HEK293 (cell line): ENCODE measurements around the gene SCAND1.
"Not testable (repeated sequence)": the region's sequence is repeated elsewhere in the genome, so short reads cannot be mapped to it uniquely, and the experiment has no call there.

Source experiments
- CTCF ChIA-PET: fragments of 350-600 bp; formaldehyde crosslinking; extraction: SDS; loops from one replicate; lab custom pipeline; 2021; ENCODE audit warnings: antibody characterized with exemption; lab: Yijun Ruan, JAX
- POLR2A ChIA-PET: fragments of 300-600 bp; formaldehyde crosslinking; extraction: SDS; loops from one replicate; lab custom pipeline; 2020; ENCODE audit warnings: antibody characterized with exemption, inconsistent platforms; lab: Yijun Ruan, JAX
- H3K27ac ChIP-seq: fragments of 200-500 bp; sonication (Bioruptor generic); 2 replicates; pipeline ENCODE4 v1.5.1; 2014; ENCODE audit warnings: low read depth, low read length, control low read depth, inconsistent platforms; ENCODE audit errors: extremely low read depth
- H3K36me3 ChIP-seq, 2 experiments: fragments of 200-500 bp in 1 of 2; sonication (Bioruptor generic) in 1 of 2; 1 replicate in 1 of 2; 2 replicates in 1 of 2; pipeline ENCODE4 v1.5.1; 2014 to 2017; ENCODE audit warnings: inconsistent platforms in 2 of 2, low read length in 2 of 2; ENCODE audit not compliant: control insufficient read depth in 2 of 2, insufficient read depth in 1 of 2
- H3K4me1 ChIP-seq: fragments of 200-500 bp; sonication (Bioruptor generic); 2 replicates; pipeline ENCODE4 v1.5.1; 2014; ENCODE audit warnings: mild to moderate bottlenecking, low read length, inconsistent platforms; ENCODE audit not compliant: control insufficient read depth, insufficient read depth
- H3K4me3 ChIP-seq: 2 replicates; pipeline ENCODE4 v1.5.1; 2011; ENCODE audit warnings: low read depth, mild to moderate bottlenecking, control low read depth, low read length, moderate library complexity
- H3K9me3 ChIP-seq: fragments of 200-500 bp; sonication (Bioruptor generic); 2 replicates; pipeline ENCODE4 v1.5.1; 2014; ENCODE audit warnings: low read depth, low read length, inconsistent platforms; ENCODE audit not compliant: control insufficient read depth, insufficient read depth
- EGR2 ChIP-seq: fragments of 450-650 bp; formaldehyde crosslinking; IDR thresholded peaks from 2 replicates; pipeline ENCODE4 v1.5.1; 2016; ENCODE audit warnings: low read depth, missing biosample characterization, missing genetic modification characterization
- KLF8 ChIP-seq: fragments of 450-650 bp; formaldehyde crosslinking; IDR thresholded peaks from 2 replicates; pipeline ENCODE4 v1.5.1; 2016; ENCODE audit warnings: missing biosample characterization, missing genetic modification characterization
- MEIS1 ChIP-seq: sonication (generic); formaldehyde crosslinking; IDR thresholded peaks from 2 replicates; pipeline ENCODE4 v1.8.1; 2022; ENCODE audit warnings: missing genetic modification reagents, mild to moderate bottlenecking, borderline replicate concordance
- REPIN1 ChIP-seq: fragments of 450-650 bp; formaldehyde crosslinking; IDR thresholded peaks from 2 replicates; pipeline ENCODE4 v1.5.1; 2017; ENCODE audit warnings: missing biosample characterization, missing genetic modification characterization, low read depth
- ZFHX2 ChIP-seq: fragments of 450-650 bp; formaldehyde crosslinking; conservative IDR thresholded peaks from 2 replicates; pipeline ENCODE4 v1.5.1; 2016; ENCODE audit warnings: missing biosample characterization, missing genetic modification characterization
- ZNF10 ChIP-seq: fragments of 450-650 bp; formaldehyde crosslinking; IDR thresholded peaks from 2 replicates; pipeline ENCODE4 v1.5.1; 2017; ENCODE audit warnings: missing biosample characterization, missing genetic modification characterization
- ZNF2 ChIP-seq: fragments of 450-650 bp; formaldehyde crosslinking; IDR thresholded peaks from 2 replicates; pipeline ENCODE4 v1.5.1; 2016; ENCODE audit warnings: missing biosample characterization, missing genetic modification characterization
- ZNF211 ChIP-seq: fragments of 450-650 bp; formaldehyde crosslinking; IDR thresholded peaks from 2 replicates; pipeline ENCODE4 v1.5.1; 2016; ENCODE audit warnings: low read depth, missing biosample characterization, missing genetic modification characterization
- ZNF621 ChIP-seq: fragments of 450-650 bp; formaldehyde crosslinking; IDR thresholded peaks from 2 replicates; pipeline ENCODE4 v1.5.1; 2017; ENCODE audit warnings: missing biosample characterization, missing genetic modification characterization
- ZNF664 ChIP-seq: fragments of 450-650 bp; formaldehyde crosslinking; IDR thresholded peaks from 2 replicates; pipeline ENCODE4 v1.5.1; 2016; ENCODE audit warnings: missing biosample characterization, missing genetic modification characterization
- ZNF837 ChIP-seq: fragments of 450-650 bp; formaldehyde crosslinking; IDR thresholded peaks from 2 replicates; pipeline ENCODE4 v1.5.1; 2016; ENCODE audit warnings: missing biosample characterization, missing genetic modification characterization
- ZSCAN16 ChIP-seq: fragments of 450-650 bp; formaldehyde crosslinking; IDR thresholded peaks from 2 replicates; pipeline ENCODE4 v1.5.1; 2016; ENCODE audit warnings: missing biosample characterization, missing genetic modification characterization
- TF ChIP-seq, protein P1 (sequence below): sonication (generic); formaldehyde crosslinking; IDR thresholded peaks from 2 replicates; pipeline ENCODE4 v1.8.1; 2022; ENCODE audit warnings: mild to moderate bottlenecking, moderate library complexity, missing genetic modification reagents
- TF ChIP-seq, protein P2 (sequence below): fragments of 450-650 bp; formaldehyde crosslinking; optimal IDR thresholded peaks from 2 replicates; pipeline ENCODE3; 2016; ENCODE audit warnings: missing biosample characterization, mild to moderate bottlenecking, missing genetic modification characterization
- TF ChIP-seq, protein P3 (sequence below): fragments of 450-650 bp; IDR thresholded peaks from 2 replicates; pipeline ENCODE4 v1.5.1; 2018; ENCODE audit warnings: missing biosample characterization, mild to moderate bottlenecking, missing genetic modification characterization
- TF ChIP-seq, protein P4 (sequence below): fragments of 450-650 bp; formaldehyde crosslinking; IDR thresholded peaks from 2 replicates; pipeline ENCODE4 v1.5.1; 2016; ENCODE audit warnings: missing biosample characterization, missing genetic modification characterization
- TF ChIP-seq, protein P5 (sequence below): fragments of 450-650 bp; formaldehyde crosslinking; IDR thresholded peaks from 2 replicates; pipeline ENCODE4 v1.5.1; 2016; ENCODE audit warnings: missing biosample characterization, missing genetic modification characterization, low read depth

The SCAND1 gene

DNA sequence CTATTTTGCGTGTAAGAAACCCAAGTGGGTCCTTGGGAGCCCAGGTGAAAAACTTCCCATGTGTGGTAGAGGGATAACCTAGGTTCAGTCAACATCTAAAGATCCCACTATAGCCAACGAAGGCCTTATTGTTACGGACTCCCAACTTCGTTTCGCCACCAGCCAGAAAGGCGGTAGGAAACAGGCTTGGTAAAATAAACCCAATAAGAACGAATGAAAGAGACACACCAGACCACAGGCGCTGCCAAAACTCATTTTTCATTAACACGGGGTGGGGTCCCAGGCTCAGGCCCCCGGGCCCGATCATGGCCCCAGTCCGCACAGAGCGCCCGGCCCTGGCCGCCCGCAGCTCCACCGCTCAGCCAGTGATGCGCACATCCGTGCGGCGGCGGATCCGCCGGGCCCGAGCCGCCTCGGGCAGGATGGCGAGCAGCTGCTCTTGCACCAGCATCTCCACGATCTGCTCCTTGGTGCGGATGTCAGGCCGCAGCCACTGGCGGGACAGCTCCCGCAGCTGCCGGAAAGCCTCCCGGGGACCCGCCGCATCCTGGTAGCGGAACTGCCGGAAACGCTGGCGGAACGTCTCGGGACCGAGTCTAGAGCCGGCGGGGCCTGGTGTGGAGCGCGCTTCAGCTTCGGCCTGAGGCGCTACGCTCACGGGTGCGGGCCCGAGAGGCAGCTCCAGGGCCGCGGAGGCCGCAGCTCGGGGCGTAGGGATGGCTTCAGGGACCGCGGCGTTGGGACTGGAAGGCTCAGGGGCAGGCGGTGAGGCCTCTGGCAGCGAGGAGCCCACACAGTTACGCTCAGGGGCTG is 709 bp downstream of the SCAND1 start (continued):
- TF ChIP-seq, protein P1, sequence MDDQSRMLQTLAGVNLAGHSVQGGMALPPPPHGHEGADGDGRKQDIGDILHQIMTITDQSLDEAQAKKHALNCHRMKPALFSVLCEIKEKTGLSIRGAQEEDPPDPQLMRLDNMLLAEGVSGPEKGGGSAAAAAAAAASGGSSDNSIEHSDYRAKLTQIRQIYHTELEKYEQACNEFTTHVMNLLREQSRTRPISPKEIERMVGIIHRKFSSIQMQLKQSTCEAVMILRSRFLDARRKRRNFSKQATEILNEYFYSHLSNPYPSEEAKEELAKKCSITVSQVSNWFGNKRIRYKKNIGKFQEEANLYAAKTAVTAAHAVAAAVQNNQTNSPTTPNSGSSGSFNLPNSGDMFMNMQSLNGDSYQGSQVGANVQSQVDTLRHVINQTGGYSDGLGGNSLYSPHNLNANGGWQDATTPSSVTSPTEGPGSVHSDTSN (CRISPR knock-in tag) = no peak; the same call in 1 of the 2 replicates
- no peak for TF ChIP-seq ZNF10 (tag by site-specific recombination)
- no peak for TF ChIP-seq KLF8 (tag by site-specific recombination)
- TF ChIP-seq MEIS1 (CRISPR knock-in tag) = peak; percentile 16; the same call in 1 of the 2 replicates
- TF ChIP-seq ZNF837 (tag by site-specific recombination) = 0 out of 2 replicates have a peak, but pooled peaks have one; percentile 55
- TF ChIP-seq ZNF211 = no peak
- no peak for TF ChIP-seq REPIN1 (tag by site-specific recombination)
- TF ChIP-seq, protein P2, sequence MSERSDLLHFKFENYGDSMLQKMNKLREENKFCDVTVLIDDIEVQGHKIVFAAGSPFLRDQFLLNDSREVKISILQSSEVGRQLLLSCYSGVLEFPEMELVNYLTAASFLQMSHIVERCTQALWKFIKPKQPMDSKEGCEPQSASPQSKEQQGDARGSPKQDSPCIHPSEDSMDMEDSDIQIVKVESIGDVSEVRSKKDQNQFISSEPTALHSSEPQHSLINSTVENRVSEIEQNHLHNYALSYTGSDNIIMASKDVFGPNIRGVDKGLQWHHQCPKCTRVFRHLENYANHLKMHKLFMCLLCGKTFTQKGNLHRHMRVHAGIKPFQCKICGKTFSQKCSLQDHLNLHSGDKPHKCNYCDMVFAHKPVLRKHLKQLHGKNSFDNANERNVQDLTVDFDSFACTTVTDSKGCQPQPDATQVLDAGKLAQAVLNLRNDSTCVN (tag by site-specific recombination) = peak; percentile 97
- TF ChIP-seq ZNF2 (tag by site-specific recombination) = peak; percentile 37; the same call in 1 of the 2 replicates
- TF ChIP-seq, protein P3, sequence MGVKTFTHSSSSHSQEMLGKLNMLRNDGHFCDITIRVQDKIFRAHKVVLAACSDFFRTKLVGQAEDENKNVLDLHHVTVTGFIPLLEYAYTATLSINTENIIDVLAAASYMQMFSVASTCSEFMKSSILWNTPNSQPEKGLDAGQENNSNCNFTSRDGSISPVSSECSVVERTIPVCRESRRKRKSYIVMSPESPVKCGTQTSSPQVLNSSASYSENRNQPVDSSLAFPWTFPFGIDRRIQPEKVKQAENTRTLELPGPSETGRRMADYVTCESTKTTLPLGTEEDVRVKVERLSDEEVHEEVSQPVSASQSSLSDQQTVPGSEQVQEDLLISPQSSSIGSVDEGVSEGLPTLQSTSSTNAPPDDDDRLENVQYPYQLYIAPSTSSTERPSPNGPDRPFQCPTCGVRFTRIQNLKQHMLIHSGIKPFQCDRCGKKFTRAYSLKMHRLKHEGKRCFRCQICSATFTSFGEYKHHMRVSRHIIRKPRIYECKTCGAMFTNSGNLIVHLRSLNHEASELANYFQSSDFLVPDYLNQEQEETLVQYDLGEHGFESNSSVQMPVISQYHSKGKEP (tag by site-specific recombination) = no peak

DNA sequence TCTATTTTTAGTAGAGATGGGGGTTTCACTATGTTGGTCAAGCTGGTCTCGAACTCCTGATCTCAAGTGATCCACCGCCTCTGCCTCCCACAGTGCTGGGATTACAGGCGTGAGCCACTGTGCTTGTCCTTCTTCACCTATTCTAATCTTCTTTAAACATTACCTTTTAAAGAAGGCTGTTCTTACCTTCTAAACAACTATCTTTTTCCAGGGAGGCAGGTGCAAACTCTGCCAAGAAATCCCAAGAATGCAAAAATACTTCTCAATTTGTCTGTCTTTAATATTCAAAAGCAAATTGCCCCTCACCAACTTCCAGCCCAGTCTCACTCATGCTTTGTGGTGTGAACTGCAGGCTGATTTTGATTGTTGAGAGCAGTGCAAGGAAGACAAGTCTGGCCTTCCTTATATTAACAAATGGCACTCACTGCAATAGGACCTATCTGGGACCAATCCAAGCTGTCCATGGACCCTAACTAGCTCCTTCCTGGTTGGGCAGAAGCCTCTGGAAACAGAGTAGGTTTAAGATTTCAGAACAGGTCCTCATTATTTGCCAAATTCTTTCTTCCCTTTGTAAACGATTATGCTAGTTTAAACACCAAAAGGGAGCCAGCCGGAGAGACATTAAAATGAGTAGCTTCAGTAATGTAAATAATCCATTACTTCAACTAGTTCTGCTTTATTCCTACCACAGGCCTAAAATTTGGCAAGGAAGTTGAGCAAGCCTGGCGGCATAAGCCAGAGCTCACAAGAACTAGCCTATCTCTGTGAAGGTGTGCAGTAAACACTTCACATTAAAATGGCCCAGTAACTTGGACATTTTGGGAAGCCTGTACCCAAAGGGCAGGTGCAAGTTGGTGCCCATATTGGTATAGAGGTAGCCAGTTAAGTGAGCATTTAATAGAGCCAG is 1.6 kb downstream of the SCAND1 start:
- CTCF ChIA-PET = interaction anchor here (0.8 to 3.9 kb wide), 6 partner anchors 9 to 336 kb away, joined by 3 to 46 read pairs (median 6); no protein-coding TSS in a partner anchor
- TF ChIP-seq ZSCAN16 (tag by site-specific recombination) (0 out of 2 replicates have a peak, but pooled peaks have one; percentile 29), ZNF664 (tag by site-specific recombination) (peak; percentile 91), ZFHX2 (0 out of 2 replicates have a peak, but pooled peaks have one; percentile 16), EGR2 (tag by site-specific recombination) (0 out of 2 replicates have a peak, but pooled peaks have one; percentile 29), ZNF621 (tag by site-specific recombination) (no peak)
- TF ChIP-seq, protein P4, sequence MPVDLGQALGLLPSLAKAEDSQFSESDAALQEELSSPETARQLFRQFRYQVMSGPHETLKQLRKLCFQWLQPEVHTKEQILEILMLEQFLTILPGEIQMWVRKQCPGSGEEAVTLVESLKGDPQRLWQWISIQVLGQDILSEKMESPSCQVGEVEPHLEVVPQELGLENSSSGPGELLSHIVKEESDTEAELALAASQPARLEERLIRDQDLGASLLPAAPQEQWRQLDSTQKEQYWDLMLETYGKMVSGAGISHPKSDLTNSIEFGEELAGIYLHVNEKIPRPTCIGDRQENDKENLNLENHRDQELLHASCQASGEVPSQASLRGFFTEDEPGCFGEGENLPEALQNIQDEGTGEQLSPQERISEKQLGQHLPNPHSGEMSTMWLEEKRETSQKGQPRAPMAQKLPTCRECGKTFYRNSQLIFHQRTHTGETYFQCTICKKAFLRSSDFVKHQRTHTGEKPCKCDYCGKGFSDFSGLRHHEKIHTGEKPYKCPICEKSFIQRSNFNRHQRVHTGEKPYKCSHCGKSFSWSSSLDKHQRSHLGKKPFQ (tag by site-specific recombination) = peak; percentile 73; the same call in 1 of the 2 replicates
- TF ChIP-seq, protein P5, sequence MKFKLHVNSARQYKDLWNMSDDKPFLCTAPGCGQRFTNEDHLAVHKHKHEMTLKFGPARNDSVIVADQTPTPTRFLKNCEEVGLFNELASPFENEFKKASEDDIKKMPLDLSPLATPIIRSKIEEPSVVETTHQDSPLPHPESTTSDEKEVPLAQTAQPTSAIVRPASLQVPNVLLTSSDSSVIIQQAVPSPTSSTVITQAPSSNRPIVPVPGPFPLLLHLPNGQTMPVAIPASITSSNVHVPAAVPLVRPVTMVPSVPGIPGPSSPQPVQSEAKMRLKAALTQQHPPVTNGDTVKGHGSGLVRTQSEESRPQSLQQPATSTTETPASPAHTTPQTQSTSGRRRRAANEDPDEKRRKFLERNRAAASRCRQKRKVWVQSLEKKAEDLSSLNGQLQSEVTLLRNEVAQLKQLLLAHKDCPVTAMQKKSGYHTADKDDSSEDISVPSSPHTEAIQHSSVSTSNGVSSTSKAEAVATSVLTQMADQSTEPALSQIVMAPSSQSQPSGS (tag by site-specific recombination) = no peak
- Histone ChIP-seq H3K4me1 (no peaks in the 10 kb centered on the region), H3K4me3 (peak overlapping the region; percentile 77), H3K9me3 (no peaks in the 10 kb centered on the region), H3K36me3 (peaks cover 0 to 27% of the 10 kb centered on the region in 2 experiments; a peak in 2 of 3 replicates), H3K27ac (peak overlapping the region; percentile 89)
- POLR2A ChIA-PET = interaction anchor here (0.8 to 3.0 kb wide), 3 partner anchors 10 to 498 kb away, joined by 3 to 47 read pairs (median 10); partner anchors contain the start of gene RBM39

DNA sequence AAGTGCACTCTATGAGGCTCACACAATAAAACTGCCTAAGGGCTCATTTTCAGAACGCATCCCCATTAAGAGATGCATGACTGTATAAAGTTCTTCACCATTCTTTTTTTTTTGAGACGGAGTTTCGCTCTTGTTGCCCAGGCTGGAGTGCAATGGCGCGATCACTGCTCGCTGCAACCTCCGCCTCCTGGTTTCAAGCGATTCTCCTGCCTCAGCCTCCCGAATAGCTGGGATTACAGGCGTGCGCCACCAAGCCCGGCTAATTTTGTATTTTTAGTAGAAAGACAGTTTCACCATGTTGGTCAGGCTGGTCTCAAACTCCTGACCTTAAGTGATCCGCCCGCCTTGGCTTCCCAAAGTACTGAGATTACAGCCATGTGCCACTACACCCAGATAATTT is 2.2 kb downstream of the SCAND1 start:
- peaks cover 0 to 33% of the 10 kb centered on the region in 2 experiments; a peak in 2 of 3 replicates for H3K36me3 ChIP-seq
- not testable (repeated sequence) for H3K4me3 ChIP-seq, H3K9me3 ChIP-seq, H3K27ac ChIP-seq, H3K4me1 ChIP-seq
- CTCF ChIA-PET = interaction anchor here (1.5 to 3.9 kb wide), 2 partner anchors 8 to 39 kb away, joined by 3 to 46 read pairs; no protein-coding TSS in a partner anchor
- POLR2A ChIA-PET = interaction anchor here (3.0 kb wide), 1 partner anchor 9 kb away, joined by 10 read pairs; no protein-coding TSS in a partner anchor
